ENCODE data around the gene GRIP1.

The GRIP1 gene

GRCh38 chr12:66692170-66692569, 13.3 kb upstream of the GRIP1 start:
- DNase-seq (ENCODE audit: low read depth in 2 of 2) = no peak

- no peak for DNase-seq (ENCODE audit: low read depth in 2 of 2)
These were observed 10.1 kb upstream of the GRIP1 start for GRCh38 chr12:66688846-66689439.

GRCh38 chr12:66684222-66684621, 5.3 kb upstream of the GRIP1 start:
- no peak for DNase-seq (ENCODE audit: low read depth in 2 of 2)

DNA sequence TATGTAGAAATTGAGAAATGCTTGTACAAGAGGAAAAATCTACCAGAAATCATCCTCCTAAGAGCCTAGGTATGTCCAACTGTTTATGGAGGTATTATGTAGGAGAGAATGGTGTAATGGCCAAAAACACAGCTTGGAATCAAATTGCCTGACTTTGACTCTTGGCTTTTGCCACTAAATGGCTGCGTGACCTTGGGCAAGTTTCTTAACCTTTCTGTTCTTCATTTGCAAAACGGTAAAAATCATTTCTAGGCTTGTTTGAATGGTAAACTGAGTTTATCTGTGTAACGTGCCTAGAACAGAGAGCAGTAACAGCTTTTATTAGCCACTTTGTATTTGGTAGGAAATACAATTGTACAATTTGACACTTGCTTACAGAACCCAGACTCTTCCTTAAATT, 4.9 kb upstream of the GRIP1 start:
- DNase-seq (ENCODE audit: low read depth in 2 of 2) = no peak

- DNase-seq (ENCODE audit: low read depth in 2 of 2) = no peak
These were observed 4.2 kb upstream of the GRIP1 start for GRCh38 chr12:66683073-66683472.

GRCh38 chr12:66679461-66680084, 697 bp upstream of the GRIP1 start:
- DNase-seq (ENCODE audit: low read depth in 2 of 2) = no peak

GRCh38 chr12:66676241-66676640, 2.6 kb downstream of the GRIP1 start:
- no peak for DNase-seq (ENCODE audit: low read depth in 2 of 2)

- no peak for DNase-seq (ENCODE audit: low read depth in 2 of 2)
These were observed 4.3 kb downstream of the GRIP1 start for GRCh38 chr12:66674495-66675122.

DNA sequence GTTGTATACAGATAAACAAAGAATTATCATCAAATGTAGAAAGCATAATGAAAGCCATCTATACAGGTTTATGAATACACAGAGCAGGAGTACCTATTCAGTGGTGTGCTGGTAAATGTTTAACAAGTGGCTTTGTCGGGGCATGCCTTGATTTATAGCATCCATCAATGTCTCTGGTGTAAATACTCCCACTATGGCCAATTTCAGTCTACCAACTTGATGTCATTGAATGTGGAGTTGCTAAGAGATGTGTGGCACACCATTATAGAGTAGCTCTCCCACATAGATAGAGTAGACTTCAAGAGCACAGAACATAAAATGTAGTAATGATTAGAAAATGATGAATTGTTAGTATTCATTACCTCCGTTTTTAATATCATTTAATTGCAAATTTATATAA, 9.3 kb downstream of the GRIP1 start:
- no peak for DNase-seq (ENCODE audit: low read depth in 2 of 2)

DNA sequence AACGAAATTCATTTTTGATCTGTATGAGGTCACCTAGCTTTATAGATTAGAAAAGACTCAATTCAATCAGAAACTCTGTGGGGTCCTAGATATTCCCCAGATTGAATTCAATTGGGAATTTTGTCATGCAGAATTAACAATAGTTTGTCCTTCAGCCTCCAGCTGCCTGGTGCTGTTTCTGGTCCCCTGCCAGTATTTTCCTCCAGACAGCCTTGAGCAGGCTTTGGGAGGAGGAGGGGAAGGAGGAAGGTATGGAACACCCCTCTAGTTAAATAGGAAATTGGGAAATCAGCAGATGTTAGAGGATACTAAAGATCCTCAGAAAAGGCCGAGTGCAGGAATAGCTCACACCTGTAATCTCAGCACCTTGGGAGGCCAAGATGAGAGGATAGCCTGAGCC, 10.6 kb downstream of the GRIP1 start:
- DNase-seq (ENCODE audit: low read depth in 2 of 2) = no peak

GRCh38 chr12:66667906-66668305, 11.0 kb downstream of the GRIP1 start:
- DNase-seq (ENCODE audit: low read depth in 2 of 2) = no peak

GRCh38 chr12:66666481-66666880, 12.4 kb downstream of the GRIP1 start:
- DNase-seq (ENCODE audit: low read depth in 2 of 2) = no peak

DNA sequence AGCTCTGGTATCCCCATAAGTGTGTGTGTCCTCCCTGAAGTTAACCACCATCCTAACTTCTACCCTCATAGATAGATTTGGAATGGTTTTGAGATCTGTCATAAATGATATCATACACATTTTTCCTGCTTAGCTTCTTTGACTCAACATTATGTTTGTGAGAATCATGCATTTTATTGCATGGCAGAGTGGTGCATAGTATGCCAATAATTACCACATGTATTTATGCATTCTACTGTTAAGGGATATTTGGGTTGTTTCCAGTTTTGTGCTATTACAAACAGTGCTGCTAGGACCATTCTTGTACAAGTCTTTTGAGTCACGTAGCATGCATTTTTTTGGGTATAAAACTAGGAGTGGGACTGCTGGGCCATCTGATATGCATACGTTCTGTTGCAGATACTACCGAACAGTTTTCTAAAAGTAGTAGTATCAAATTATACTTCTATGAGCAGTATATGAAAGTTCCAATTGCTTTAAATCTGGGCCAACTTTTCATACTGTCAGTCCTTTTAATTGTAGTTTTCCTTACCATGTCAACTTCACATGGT, 13.4 kb downstream of the GRIP1 start:
- DNase-seq (ENCODE audit: low read depth in 2 of 2) = no peak

GRCh38 chr12:66664076-66664475, 14.8 kb downstream of the GRIP1 start:
- DNase-seq (ENCODE audit: low read depth in 2 of 2) = no peak

- no peak for DNase-seq (ENCODE audit: low read depth in 2 of 2)
These were observed 15.3 kb downstream of the GRIP1 start for GRCh38 chr12:66663611-66664010.

GRCh38 chr12:66662729-66663128, 16.1 kb downstream of the GRIP1 start:
- DNase-seq (ENCODE audit: low read depth in 2 of 2) = no peak

DNA sequence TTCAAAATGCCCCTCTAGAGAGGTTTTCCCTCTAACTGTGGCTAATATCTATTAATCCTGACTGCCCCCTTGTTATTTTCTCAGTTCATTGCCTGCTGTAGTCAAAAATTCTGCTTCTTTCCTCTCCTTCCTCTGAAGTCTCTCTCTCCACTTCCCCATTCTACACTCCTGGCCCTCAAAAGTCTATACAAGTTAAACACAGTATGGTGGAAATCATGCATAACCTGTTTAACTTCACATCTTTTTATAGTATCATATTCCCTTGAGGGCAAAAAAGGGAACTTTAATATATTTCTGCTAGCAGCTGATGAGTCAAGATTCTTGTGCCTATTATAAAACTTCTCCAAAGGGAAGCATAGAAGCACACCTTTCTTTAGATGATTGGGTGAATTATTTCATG, 16.7 kb downstream of the GRIP1 start:
- DNase-seq (ENCODE audit: low read depth in 2 of 2) = no peak

DNA sequence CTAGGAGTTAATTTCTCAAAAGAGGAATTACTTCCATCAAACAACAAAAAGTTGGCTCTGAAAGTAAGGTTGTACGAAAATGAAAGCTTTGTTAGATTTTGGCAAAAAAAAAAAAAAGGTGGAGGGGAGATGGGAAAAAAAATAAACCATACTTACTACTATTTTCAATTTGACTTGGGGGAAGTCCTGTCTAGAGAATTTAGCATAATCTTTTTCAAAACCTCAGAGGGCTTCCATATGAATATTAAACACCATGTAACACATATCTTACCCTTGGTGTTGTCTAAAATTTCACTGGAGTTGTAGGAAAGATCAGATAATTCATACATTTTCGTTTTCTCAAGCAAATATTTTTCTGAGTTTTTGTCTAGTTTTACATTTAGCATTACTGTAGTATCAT, 17.5 kb downstream of the GRIP1 start:
- no peak for DNase-seq (ENCODE audit: low read depth in 2 of 2)

DNA sequence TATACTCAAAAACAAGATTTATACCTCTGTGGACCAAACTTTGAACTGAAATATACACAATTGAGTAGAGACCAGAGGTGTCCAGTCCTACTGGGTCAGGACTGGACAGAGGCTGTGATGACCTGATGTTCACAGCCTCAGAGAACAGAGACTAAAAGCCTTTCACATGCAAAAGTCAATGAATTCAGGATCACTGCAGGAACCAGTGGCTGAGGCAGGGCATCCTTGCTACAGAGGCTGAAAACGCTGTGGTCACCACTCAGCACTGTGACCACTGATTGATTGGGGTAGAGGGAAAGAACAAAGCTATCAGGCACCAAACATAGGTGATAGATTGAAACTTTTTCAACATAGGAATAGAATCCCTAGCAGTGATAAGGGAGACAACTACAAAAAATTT, 25.1 kb downstream of the GRIP1 start:
- no peak for DNase-seq (ENCODE audit: low read depth in 2 of 2)

- DNase-seq (ENCODE audit: low read depth in 2 of 2) = no peak
These were observed 30.7 kb downstream of the GRIP1 start for GRCh38 chr12:66648033-66648735.

GRCh38 chr12:66647034-66647691, 31.7 kb downstream of the GRIP1 start:
- DNase-seq (ENCODE audit: low read depth in 2 of 2) = no peak

DNA sequence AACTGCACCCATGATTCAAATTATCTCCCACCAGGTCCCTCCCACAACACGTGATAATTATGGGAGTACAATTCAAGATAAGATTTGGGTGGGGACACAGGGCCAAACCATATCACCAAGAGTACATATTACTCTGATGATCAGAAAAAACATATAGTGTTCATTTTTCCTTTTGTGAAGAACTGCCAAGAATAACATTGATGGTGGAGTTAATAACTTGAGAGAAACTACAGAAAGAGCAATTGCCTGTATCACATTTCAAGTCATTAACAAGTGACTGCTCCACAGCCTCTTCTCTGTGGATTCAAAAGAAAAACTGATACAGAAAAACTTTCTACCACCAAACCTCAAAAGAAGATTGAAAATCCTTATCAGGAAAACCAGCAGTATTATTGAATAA, 34.7 kb downstream of the GRIP1 start:
- no peak for DNase-seq (ENCODE audit: low read depth in 2 of 2)
